Pons (tissue), 1 donor: Measurements from ENCODE around the gene SELENOI.
"Not testable (repeated sequence)": the region's sequence is repeated elsewhere in the genome, so short reads cannot be mapped to it uniquely, and the experiment has no call there.

Experiments
- DNase-seq: peaks from one replicate; pipeline ENCODE4 v3.0.0-alpha.2; 2016; ENCODE audit warnings: low spot score

Gene SELENOI, protein sequence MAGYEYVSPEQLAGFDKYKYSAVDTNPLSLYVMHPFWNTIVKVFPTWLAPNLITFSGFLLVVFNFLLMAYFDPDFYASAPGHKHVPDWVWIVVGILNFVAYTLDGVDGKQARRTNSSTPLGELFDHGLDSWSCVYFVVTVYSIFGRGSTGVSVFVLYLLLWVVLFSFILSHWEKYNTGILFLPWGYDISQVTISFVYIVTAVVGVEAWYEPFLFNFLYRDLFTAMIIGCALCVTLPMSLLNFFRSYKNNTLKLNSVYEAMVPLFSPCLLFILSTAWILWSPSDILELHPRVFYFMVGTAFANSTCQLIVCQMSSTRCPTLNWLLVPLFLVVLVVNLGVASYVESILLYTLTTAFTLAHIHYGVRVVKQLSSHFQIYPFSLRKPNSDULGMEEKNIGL

GRCh38 chr2:26345545-26346453 lies at the start of gene SELENOI:
Gene SELENOI, plus strand, starts transcription at chr2:26346143. Its CDS starts 90 bp downstream, at chr2:26346233.
- DNase-seq = peak; percentile 100

DNA sequence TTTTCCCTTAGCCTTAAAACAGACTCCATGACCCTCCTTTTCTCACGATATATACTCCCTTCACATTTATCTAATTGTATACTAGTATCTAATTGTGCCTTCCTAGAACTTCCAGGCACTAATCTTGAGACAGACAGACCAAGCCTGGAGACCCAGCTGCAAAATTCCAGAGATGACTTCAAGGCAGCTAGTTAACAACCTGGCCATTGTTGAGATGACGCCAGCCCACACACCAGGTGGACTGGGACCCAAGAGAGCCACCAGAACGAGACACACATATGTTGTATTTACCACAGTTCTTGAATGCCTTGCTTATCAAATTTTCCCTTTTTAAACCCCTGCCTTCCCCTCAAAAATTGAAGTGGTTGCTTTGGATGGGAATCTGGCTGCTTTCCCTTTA lies 48.9 kb upstream of the SELENOI start:
- DNase-seq = no peak

DNA sequence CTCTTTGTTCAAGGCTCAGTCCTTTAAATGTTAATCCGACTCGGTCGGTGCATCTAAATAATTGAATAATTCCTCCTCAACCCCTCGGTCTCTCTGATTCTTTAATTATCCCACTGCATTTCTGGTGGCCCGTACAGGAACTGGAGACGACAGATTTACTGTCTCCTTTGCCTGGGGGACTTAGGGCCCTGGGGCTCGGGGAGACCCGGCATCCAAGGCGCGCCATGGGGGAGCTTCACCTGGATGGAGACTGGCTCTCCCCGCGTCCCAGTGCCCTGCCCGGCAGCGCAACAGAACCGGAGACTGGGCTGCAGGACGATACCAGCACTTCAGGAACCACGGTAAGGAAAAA lies 47.7 kb upstream of the SELENOI start:
- DNase-seq = no peak

DNA sequence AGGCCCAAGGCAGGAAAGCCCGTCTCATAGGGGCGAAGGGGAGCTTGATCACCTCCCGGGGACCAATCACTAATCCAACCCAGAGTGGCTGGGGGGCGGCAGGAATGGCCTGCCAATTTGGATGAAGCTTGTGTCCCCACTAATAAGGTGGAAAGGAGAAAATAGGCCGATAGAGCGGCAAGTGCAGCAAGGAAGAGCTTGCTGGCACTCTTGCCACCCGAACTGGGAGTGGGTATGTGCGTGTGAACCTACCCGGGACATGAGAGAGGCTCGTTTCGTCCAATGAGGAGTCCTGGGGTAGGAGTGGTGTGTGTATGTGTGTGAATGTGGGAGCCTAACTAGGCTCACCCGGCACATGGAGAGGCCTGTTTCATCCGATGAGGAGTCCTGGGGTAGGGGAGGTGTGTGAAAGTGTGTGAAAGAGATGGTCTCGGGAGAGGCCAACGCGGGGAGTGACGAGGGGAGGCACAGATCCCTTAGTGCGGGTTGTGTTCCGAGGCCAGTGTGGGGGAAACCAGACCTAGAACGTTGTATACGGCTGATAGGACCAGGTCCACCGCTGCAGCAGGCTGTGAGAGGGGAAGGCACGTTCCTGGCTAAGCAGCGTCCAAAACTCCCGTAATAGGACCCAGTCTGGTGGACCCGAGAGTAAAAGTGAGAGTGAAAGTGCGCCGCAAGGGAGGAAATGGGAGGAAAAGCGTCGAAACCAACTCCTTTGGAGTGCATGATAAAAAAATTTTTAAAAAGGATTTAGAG lies 47.1 kb upstream of the SELENOI start:
- peak; percentile 35 for DNase-seq

DNA sequence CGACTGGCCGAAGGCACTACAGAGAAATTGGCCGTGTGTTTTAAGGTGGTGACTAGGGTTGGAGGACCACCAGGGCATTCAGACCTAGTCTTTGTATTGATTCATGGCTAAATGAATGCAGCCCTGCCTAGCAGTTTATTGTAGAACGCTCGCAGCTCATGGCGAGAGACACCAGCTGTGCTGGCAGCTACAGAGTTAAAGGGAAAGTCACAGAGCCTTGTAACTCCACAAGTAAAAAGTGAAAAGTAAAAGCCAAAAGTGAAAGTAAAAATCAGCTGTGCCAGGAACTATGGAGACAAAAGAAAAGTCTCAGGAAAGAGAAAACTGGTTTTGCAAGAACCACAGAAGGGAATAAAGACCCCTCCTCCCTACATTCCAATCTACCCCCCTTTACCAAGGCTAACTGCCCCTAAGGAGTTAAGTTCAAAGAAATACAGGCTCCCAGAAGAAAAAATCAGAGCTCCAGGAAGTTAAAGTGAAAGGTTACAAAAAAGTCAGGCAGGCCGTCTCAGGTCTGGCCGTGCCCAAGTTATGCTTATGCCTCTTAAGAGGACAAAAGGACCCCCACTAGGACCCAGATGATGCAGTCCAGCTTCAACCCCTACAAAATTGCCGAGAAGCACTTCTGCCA lies 46.4 kb upstream of the SELENOI start:
- peak; percentile 30 for DNase-seq

GRCh38 chr2:26300234-26300925 lies 45.6 kb upstream of the SELENOI start:
- peak; percentile 29 for DNase-seq

GRCh38 chr2:26302846-26303245 lies 43.1 kb upstream of the SELENOI start:
- no peak for DNase-seq

DNA sequence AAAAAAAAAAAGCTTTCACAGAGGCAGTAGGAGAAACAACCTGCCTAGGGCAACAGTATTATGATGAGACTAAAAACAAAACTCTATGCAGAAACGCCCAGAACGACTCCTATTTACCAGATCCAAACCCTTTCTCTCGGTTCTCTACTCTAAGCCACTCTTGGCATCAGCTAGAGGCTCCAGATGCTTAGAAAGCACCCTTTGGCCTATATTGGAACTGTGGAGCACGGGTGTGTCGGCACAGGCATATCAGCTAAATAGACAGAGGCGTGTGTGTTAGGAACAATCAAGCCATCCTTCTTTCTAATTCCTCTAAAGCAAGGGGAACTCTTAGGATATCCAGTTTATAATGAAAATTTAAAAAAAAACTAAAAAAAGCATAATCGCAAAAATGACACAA lies 40.8 kb upstream of the SELENOI start:
- not testable (repeated sequence) for DNase-seq

- DNase-seq = no peak
These were observed 40.4 kb upstream of the SELENOI start for GRCh38 chr2:26305540-26305939.

DNA sequence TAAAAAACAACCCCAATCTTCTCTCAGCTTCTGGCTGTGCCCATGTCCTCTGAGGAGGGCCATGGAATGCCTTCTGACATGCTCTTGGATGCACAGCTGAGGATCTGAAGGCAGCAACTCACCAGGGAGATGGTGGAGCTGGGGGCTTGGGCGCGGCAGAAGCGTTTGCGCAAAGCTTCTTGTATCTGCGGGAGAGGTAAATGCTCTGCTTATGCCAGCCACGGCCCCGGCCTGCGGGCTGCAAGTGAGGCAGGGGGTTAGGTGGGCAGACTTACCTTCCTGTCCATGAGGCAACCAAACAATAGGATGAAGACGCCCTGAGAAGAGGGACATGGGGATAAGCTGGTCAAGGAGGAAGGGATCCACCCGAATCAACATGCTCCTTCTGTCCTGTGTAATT lies 36.0 kb upstream of the SELENOI start:
- DNase-seq = no peak

DNA sequence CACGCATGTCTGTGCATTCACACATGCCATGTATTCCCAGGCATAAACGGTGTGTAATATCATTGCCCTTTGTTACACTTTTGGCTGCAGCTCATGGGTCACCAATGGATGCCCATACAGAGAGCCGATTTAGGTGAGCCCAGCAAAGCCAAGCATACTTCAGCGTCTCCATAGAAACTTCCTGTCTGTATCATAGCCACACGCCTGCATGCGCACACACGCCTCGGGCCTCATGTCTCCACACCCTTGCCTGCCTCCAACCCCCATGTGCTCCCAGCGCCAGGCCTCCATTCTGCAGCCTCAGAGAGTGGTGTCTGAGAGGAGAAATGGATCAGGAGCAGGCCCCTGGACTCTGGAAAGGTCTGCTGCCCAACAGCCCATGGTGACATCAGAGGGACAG lies 33.5 kb upstream of the SELENOI start:
- DNase-seq = no peak

DNA sequence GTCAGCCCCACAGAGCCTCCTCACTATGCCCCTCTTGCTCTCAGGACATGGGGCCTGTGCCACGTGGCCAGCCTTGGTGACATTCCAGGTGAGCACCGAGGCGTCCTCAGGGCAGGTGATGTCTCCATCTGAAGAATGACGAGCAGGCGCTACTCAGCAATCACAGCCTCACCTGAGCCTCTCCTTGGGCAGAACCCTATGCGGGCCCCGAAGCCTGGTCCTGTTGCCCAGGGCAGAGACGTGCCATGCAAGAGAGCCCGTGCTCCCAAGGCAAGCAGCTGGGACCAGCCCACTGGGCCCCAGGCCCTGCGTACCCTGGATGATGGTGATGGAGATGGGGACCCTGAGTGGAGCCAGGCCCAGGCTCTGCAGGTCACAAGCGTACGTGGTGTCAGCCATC lies 32.5 kb upstream of the SELENOI start:
- no peak for DNase-seq

GRCh38 chr2:26314243-26314642 lies 31.7 kb upstream of the SELENOI start:
- no peak for DNase-seq

GRCh38 chr2:26316041-26316440 lies 29.9 kb upstream of the SELENOI start:
- DNase-seq = no peak

DNA sequence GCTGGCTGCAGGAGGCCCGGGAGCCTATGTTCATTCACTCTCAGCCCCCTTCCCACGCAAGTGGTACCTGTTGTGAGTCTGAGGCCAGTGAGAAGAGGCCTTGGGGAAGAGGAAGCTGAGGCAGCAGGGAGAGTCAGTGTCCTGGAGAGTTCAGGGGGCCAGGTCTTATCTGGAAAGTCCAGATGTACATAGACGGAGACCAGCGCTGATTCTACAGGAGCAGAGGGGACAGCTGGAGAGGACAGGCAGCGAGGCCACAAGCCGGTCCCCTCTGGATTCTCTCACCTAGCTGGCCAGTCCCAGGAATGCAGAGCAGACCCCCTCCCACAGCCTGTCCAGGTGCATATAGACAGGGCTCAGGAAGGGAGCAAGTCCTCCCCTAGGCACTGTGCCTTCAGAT lies 29.1 kb upstream of the SELENOI start:
- DNase-seq = no peak

GRCh38 chr2:26317377-26318105 lies 28.4 kb upstream of the SELENOI start:
- no peak for DNase-seq

DNA sequence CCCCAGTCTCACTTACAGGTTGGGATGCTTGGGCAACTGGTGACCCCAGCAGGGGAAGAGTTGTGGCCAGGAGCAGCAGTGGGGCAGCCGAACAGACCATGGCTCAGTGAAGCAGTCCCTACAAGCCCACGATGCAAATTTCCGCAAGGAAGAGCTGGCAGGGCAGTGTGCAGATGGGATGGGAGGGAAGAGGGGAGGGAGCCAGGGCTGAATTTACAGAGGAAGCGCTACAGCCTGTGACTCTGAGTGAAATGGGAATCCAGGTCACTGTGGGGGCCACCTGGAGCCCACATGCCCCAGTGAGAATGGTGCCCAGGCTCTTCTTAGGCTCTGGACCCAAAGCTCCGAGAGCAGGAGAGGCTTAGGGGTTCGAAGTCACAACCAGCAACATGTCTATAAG lies 27.0 kb upstream of the SELENOI start:
- no peak for DNase-seq

GRCh38 chr2:26324479-26324878 lies 21.5 kb upstream of the SELENOI start:
- not testable (repeated sequence) for DNase-seq

GRCh38 chr2:26324903-26325302 lies 21.0 kb upstream of the SELENOI start:
- DNase-seq = no peak

- DNase-seq = no peak
These were observed 20.1 kb upstream of the SELENOI start for GRCh38 chr2:26325851-26326250.

- no peak for DNase-seq
These were observed 19.4 kb upstream of the SELENOI start for GRCh38 chr2:26326514-26326913.
